H1 (cell line): Measurements from ENCODE around the gene NAA60. TPM values are rescaled to one million over a fixed set of nuclear protein-coding genes. Genes with fewer than 3 reads are reported as not detected.

ENCODE experiments used
- CTCF ChIA-PET: fragments of 300-600 bp; sonication (Branson Sonifier 250); formaldehyde crosslinking; loops from one replicate; lab custom pipeline; 2021; ENCODE audit not compliant: partially characterized antibody; lab: Charles Lee
- POLR2A ChIA-PET: fragments of 300-600 bp; sonication (Branson Sonifier 250); formaldehyde crosslinking; loops from one replicate; lab custom pipeline; 2021; ENCODE audit warnings: inconsistent platforms; ENCODE audit not compliant: partially characterized antibody; lab: Charles Lee
- DNase-seq, 2 experiments: peaks; one replicate each; pipeline versions ENCODE4 v3.0.0 to v3.0.0-alpha.2; 2010 to 2022; ENCODE audit warnings: low spot score in 2 of 2, low read depth in 1 of 2, mixed read lengths in 1 of 2
- FAIRE-seq: peaks from 2 replicates; lab custom pipeline; 2011; peaks lifted over from hg19 to GRCh38; lab: Jason Lieb, UNC
- H2AFZ ChIP-seq: 2 replicates; pipeline ENCODE4 v1.8.1; 2012; ENCODE audit warnings: low read length, inconsistent platforms
- H2AK5ac ChIP-seq: 2 replicates; pipeline ENCODE4 v1.6.1; 2013; ENCODE audit warnings: low read depth, low read length
- H2BK120ac ChIP-seq: replicated peaks from 2 replicates; pipeline ENCODE3; 2013; ENCODE audit warnings: low read depth, low read length, inconsistent platforms
- H2BK12ac ChIP-seq: 2 replicates; pipeline ENCODE4 v1.6.1; 2013; ENCODE audit warnings: low read depth, low read length
- H2BK15ac ChIP-seq: 2 replicates; pipeline ENCODE4 v1.6.1; 2013; ENCODE audit warnings: low read length
- H2BK20ac ChIP-seq: 2 replicates; pipeline ENCODE4 v1.6.1; 2013; ENCODE audit warnings: low read length
- H2BK5ac ChIP-seq: 2 replicates; pipeline ENCODE4 v1.6.1; 2013; ENCODE audit warnings: low read depth, low read length
- H3K14ac ChIP-seq: 2 replicates; pipeline ENCODE4 v1.6.1; 2013; ENCODE audit warnings: inconsistent platforms; ENCODE audit not compliant: insufficient read length
- H3K18ac ChIP-seq: 2 replicates; pipeline ENCODE4 v1.6.1; 2013; ENCODE audit warnings: low read length; ENCODE audit errors: extremely low read depth
- H3K23ac ChIP-seq: 2 replicates; pipeline ENCODE4 v1.6.1; 2013; ENCODE audit warnings: inconsistent platforms; ENCODE audit not compliant: insufficient read length
- H3K23me2 ChIP-seq: 2 replicates; pipeline ENCODE4 v1.6.1; 2013; ENCODE audit warnings: low read depth, low read length
- H3K27ac ChIP-seq: 2 replicates; pipeline ENCODE4 v1.6.1; 2011; ENCODE audit warnings: low read depth, low read length, inconsistent platforms
- H3K27me3 ChIP-seq, 4 experiments: replicated peaks in 1 of 4; 1 replicate in 1 of 4; 2 replicates in 3 of 4; pipeline versions ENCODE4 v1.6.1 to v1.8.1; 2011 to 2013; ENCODE audit warnings: low read length in 3 of 4, mild to moderate bottlenecking in 3 of 4, inconsistent platforms in 2 of 4, mixed read lengths in 2 of 4, moderate library complexity in 1 of 4; ENCODE audit not compliant: control insufficient read depth in 3 of 4, insufficient read depth in 3 of 4; ENCODE audit errors: extremely low read depth in 1 of 4
- H3K36me3 ChIP-seq, 4 experiments: 2 replicates each; pipeline versions ENCODE4 v1.6.1 to v1.8.1; 2011 to 2013; ENCODE audit warnings: mild to moderate bottlenecking in 4 of 4, low read length in 3 of 4, moderate library complexity in 2 of 4, control low read depth in 1 of 4, inconsistent platforms in 1 of 4; ENCODE audit not compliant: insufficient read depth in 4 of 4, control insufficient read depth in 2 of 4
- H3K4ac ChIP-seq: replicated peaks from 2 replicates; pipeline ENCODE3; 2013; ENCODE audit warnings: low read length, low read depth, mixed read lengths, inconsistent platforms; ENCODE audit not compliant: insufficient read length
- H3K4me1 ChIP-seq, 4 experiments: replicated peaks in 1 of 4; 1 replicate in 1 of 4; 2 replicates in 3 of 4; pipeline versions ENCODE4 v1.6.1 to v1.8.1; 2011 to 2013; ENCODE audit warnings: low read length in 3 of 4, inconsistent platforms in 2 of 4, mixed read lengths in 1 of 4; ENCODE audit not compliant: insufficient read depth in 4 of 4, control insufficient read depth in 3 of 4
- H3K4me2 ChIP-seq, 2 experiments: 2 replicates each; pipeline versions ENCODE4 v1.6.1 to v1.8.1; 2011 to 2013; ENCODE audit warnings: low read depth in 2 of 2, low read length in 2 of 2, control low read depth in 1 of 2, inconsistent platforms in 1 of 2, mild to moderate bottlenecking in 1 of 2; ENCODE audit not compliant: insufficient read depth in 1 of 2
- H3K4me3 ChIP-seq, 4 experiments: fragments of 200-600, 300-600 bp in 1 of 4; sonication (generic), shearing (Covaris generic), sonication (Bioruptor Twin) in 1 of 4; 2 replicates each; pipeline versions ENCODE4 v1.5.1 to v1.8.1; 2011 to 2016; ENCODE audit warnings: low read length in 4 of 4, low read depth in 3 of 4, control low read depth in 2 of 4, inconsistent platforms in 2 of 4, mild to moderate bottlenecking in 2 of 4, mixed read lengths in 1 of 4, moderate library complexity in 1 of 4; ENCODE audit not compliant: insufficient read depth in 2 of 4; ENCODE audit errors: extremely low read depth in 1 of 4
- H3K56ac ChIP-seq: replicated peaks from 2 replicates; pipeline ENCODE3; 2013; ENCODE audit warnings: low read depth, mild to moderate bottlenecking, mixed read lengths, low read length, inconsistent platforms; ENCODE audit not compliant: insufficient read length
- H3K79me1 ChIP-seq: 2 replicates; pipeline ENCODE4 v1.6.1; 2013; ENCODE audit warnings: low read depth, low read length, control low read depth
- H3K79me2 ChIP-seq, 2 experiments: 2 replicates each; pipeline versions ENCODE4 v1.6.1 to v1.8.1; 2012 to 2013; ENCODE audit warnings: low read length in 2 of 2, mild to moderate bottlenecking in 2 of 2, inconsistent platforms in 1 of 2; ENCODE audit not compliant: insufficient read depth in 2 of 2, control insufficient read depth in 1 of 2
- H3K9ac ChIP-seq, 4 experiments: replicated peaks in 1 of 4; 1 replicate in 1 of 4; 2 replicates in 3 of 4; pipeline versions ENCODE4 v1.6.1 to v1.8.1; 2011 to 2013; ENCODE audit warnings: low read depth in 3 of 4, low read length in 3 of 4, control low read depth in 2 of 4, mild to moderate bottlenecking in 2 of 4, moderate library complexity in 2 of 4, inconsistent platforms in 1 of 4; ENCODE audit errors: extremely low read depth in 1 of 4
- H3K9me3 ChIP-seq, 2 experiments: 2 replicates each; pipeline versions ENCODE4 v1.6.1 to v1.8.1; 2012 to 2013; ENCODE audit warnings: mild to moderate bottlenecking in 2 of 2, moderate library complexity in 2 of 2, control low read depth in 1 of 2, inconsistent platforms in 1 of 2, low read depth in 1 of 2, low read length in 1 of 2, mixed read lengths in 1 of 2; ENCODE audit not compliant: insufficient read depth in 2 of 2
- H4K20me1 ChIP-seq, 2 experiments: replicated peaks in 1 of 2; 2 replicates each; pipeline versions ENCODE3 to v1.8.1; 2011 to 2013; ENCODE audit warnings: inconsistent platforms in 2 of 2, low read length in 2 of 2, mild to moderate bottlenecking in 1 of 2; ENCODE audit not compliant: insufficient read depth in 2 of 2, control insufficient read depth in 1 of 2
- H4K5ac ChIP-seq: 2 replicates; pipeline ENCODE4 v1.6.1; 2013; ENCODE audit warnings: low read length, low read depth, mixed read lengths, inconsistent platforms; ENCODE audit not compliant: insufficient read length
- H4K8ac ChIP-seq: 2 replicates; pipeline ENCODE4 v1.8.0; 2013; ENCODE audit warnings: mild to moderate bottlenecking, moderate library complexity, low read length, inconsistent platforms; ENCODE audit not compliant: insufficient read depth; ENCODE audit errors: extremely low read depth
- H4K91ac ChIP-seq: replicated peaks from 2 replicates; pipeline ENCODE3; 2013; ENCODE audit warnings: low read length, mixed read lengths, inconsistent platforms; ENCODE audit not compliant: insufficient read length
- ATF3 ChIP-seq: IDR thresholded peaks from 2 replicates; pipeline ENCODE4 v1.6.1; 2011; ENCODE audit warnings: low read depth, mild to moderate bottlenecking, low read length; ENCODE audit not compliant: insufficient read depth
- BRCA1 ChIP-seq: IDR thresholded peaks from 2 replicates; pipeline ENCODE4 v1.6.1; 2012; ENCODE audit warnings: low read depth, low read length, improper control_type of control experiment
- EGR1 ChIP-seq: IDR thresholded peaks from 2 replicates; pipeline ENCODE4 v1.6.1; 2011; ENCODE audit warnings: low read depth, low read length, borderline replicate concordance
- HDAC2 ChIP-seq, 2 experiments: fragments of 300-600 bp in 1 of 2; sonication (generic) in 1 of 2; IDR thresholded peaks; 2 replicates each; pipeline ENCODE4 v1.6.1; 2011 to 2012; ENCODE audit warnings: low read depth in 2 of 2, low read length in 2 of 2, mild to moderate bottlenecking in 2 of 2, moderate library complexity in 2 of 2, borderline replicate concordance in 1 of 2, inconsistent platforms in 1 of 2
- KDM4A ChIP-seq: IDR thresholded peaks from one replicate; pipeline ENCODE4 v1.7.1; 2012; ENCODE audit warnings: low read depth, mild to moderate bottlenecking, moderate library complexity, low read length, inconsistent platforms; ENCODE audit not compliant: severe bottlenecking
- MAFK ChIP-seq: IDR thresholded peaks from 2 replicates; pipeline ENCODE4 v1.6.1; 2012; ENCODE audit warnings: low read depth, mild to moderate bottlenecking, improper control_type of control experiment, low read length
- SIN3A ChIP-seq, 2 experiments: IDR thresholded peaks in 1 of 2; conservative IDR thresholded peaks in 1 of 2; 2 replicates each; pipeline ENCODE4 v1.6.1; 2011 to 2012; ENCODE audit warnings: low read length in 2 of 2, improper control_type of control experiment in 1 of 2, low read depth in 1 of 2, mild to moderate bottlenecking in 1 of 2
- SIX5 ChIP-seq: IDR thresholded peaks from 2 replicates; pipeline ENCODE4 v1.6.1; 2011; ENCODE audit warnings: mild to moderate bottlenecking, low read depth, low read length
- SRF ChIP-seq: IDR thresholded peaks from 2 replicates; pipeline ENCODE4 v1.6.1; 2011; ENCODE audit warnings: mild to moderate bottlenecking, low read depth, low read length, moderate library complexity
- SUZ12 ChIP-seq: fragments of 200-600 bp; sonication (generic); IDR thresholded peaks from 2 replicates; pipeline ENCODE4 v1.6.1; 2012; ENCODE audit warnings: mild to moderate bottlenecking, inconsistent platforms, low read length, moderate library complexity, mixed read lengths
- YY1 ChIP-seq: IDR thresholded peaks from 2 replicates; pipeline ENCODE4 v1.6.1; 2011; ENCODE audit warnings: low read depth, mild to moderate bottlenecking, low read length
- WGBS, 2 experiments: shearing (Covaris generic) in 1 of 2; methylation state at CpG; one replicate each; pipeline versions ENCODE4 v1.1.6 to v1.1.7; 2013 to 2015; ENCODE audit warnings: low lambda C conversion rate in 2 of 2, mixed read lengths in 2 of 2, inconsistent platforms in 1 of 2, low coverage in 1 of 2, missing lambda C conversion rate in 1 of 2; ENCODE audit not compliant: insufficient replicate concordance in 2 of 2, insufficient coverage in 1 of 2, insufficient read length in 1 of 2; ENCODE audit errors: extremely low coverage in 1 of 2, missing lambda C conversion rate in 1 of 2; 5-methylcytosine and 5-hydroxymethylcytosine counted together
- polyA plus RNA-seq, 7 experiments: library from polyadenylated mRNA; depleted of rRNA in 3 of 7; stranded (reverse) in 5 of 7; unstranded in 2 of 7; fragments of >200 nt in 5 of 7; fragments of 200-250 nt in 2 of 7; gene quantifications; 1 replicate in 5 of 7; 2 replicates in 1 of 7; 4 replicates in 1 of 7; pipeline versions ENCODE4 v1.2.1 to v1.2.3, GENCODE V29; 2011 to 2013; ENCODE audit warnings: missing spikeins in 2 of 7, mixed read lengths in 2 of 7
- total RNA-seq: library from RNA; stranded (reverse); fragmentation: NEBNext Ultra II Directional; extraction: Animal tissue kit (Norgen Biotek cat#: 25700); gene quantifications from 2 replicates; pipeline ENCODE4 v1.2.1, GENCODE V29; 2021

NAA60 gene
- total and polyA plus RNA-seq, 2 of the 8 experiments (the other 6 are each of a cell fraction or from before 2014, with no cell fraction given), result 34.1 to 47.6 TPM

GRCh38 chr16:3458278-3458851 lies 14.9 kb downstream of the NAA60 start:
- H3K23me2 ChIP-seq, result peaks cover 8% of the 10 kb centered on the region; the same call in 1 of the 2 replicates
- DNase-seq (peak in 1 of 2 experiments; percentile 58), FAIRE-seq (no peak)
- peaks cover 2% of the 10 kb centered on the region; the same call in 1 of the 2 replicates for H3K79me1 ChIP-seq
- H3K27ac ChIP-seq, result peak overlapping the region; percentile 65
- H2BK5ac ChIP-seq, result peak overlapping the region; percentile 95
- H4K8ac ChIP-seq, result peak overlapping the region; percentile 89; the same call in 1 of the 2 replicates
- H3K14ac ChIP-seq, result no peak overlapping the region
- no peak overlapping the region for H2BK12ac ChIP-seq
- CTCF ChIA-PET, result no interaction called here
- H3K79me2 ChIP-seq, result peaks cover 12 to 51% of the 10 kb centered on the region in 2 experiments
- H2AFZ ChIP-seq, result peak overlapping the region; percentile 29; the same call in 1 of the 2 replicates
- no peak overlapping the region for H3K4ac ChIP-seq
- peak overlapping the region; percentile 72 to 85 for H3K4me2 ChIP-seq
- peak overlapping the region; percentile 72; the same call in 1 of the 2 replicates for H3K18ac ChIP-seq
- peak overlapping the region; percentile 13 for H2BK120ac ChIP-seq
- no peak overlapping the region for H3K23ac ChIP-seq
- H2BK20ac ChIP-seq, result no peak overlapping the region
- H4K91ac ChIP-seq, result peak overlapping the region; percentile 71
- no peaks in the 10 kb centered on the region for H3K9me3 ChIP-seq
- H3K4me1 ChIP-seq, result peaks cover 6 to 25% (median 17%) of the 10 kb centered on the region in 4 experiments; a peak in 6 of 7 replicates
- H3K36me3 ChIP-seq, result no peaks in the 10 kb centered on the region
- H4K20me1 ChIP-seq, result peaks cover 8 to 13% of the 10 kb centered on the region in 2 experiments
- H2BK15ac ChIP-seq, result no peak overlapping the region
- peak overlapping the region; percentile 85 to 97 (median 88) for H3K4me3 ChIP-seq
- peak overlapping the region; percentile 81 to 92 (median 86) for H3K9ac ChIP-seq
- POLR2A ChIA-PET, result interaction anchor here (0.6 to 1.0 kb wide), 5 partner anchors 10 to 308 kb away, joined by 3 to 5 read pairs (median 4); no protein-coding TSS in a partner anchor
- WGBS, 2 experiments, result 3% methylated on average over 17 of the region's 47 CpGs; no CpG with 5 or more reads in 1 of the 2 experiments
- H3K56ac ChIP-seq, result peak overlapping the region; percentile 82
- no peak overlapping the region for H2AK5ac ChIP-seq
- peak overlapping the region; percentile 34 for H4K5ac ChIP-seq
- H3K27me3 ChIP-seq, result no peaks in the 10 kb centered on the region
- TF ChIP-seq SRF (no peak), KDM4A (peak; percentile 47), ATF3 (no peak), HDAC2 (IDR thresholded peaks at IDR 0.05; ENCODE audit: borderline replicate concordance in 1 of 2, low read depth in 2 of 2, low read length in 2 of 2) (no peak), SUZ12 (no peak), SIN3A (conservative IDR thresholded peaks at IDR 0.05 in 1 of 2, IDR thresholded peaks at IDR 0.05 in 1 of 2; ENCODE audit: low read depth in 1 of 2, low read length in 2 of 2) (no peak), BRCA1 (no peak), SIX5 (no peak), YY1 (no peak), MAFK (peak; percentile 47; the same call in 1 of the 2 replicates), EGR1 (no peak)
